Large intestine (tissue), 3 donors: ENCODE results near the gene SORCS2. TPM values are rescaled to one million over a fixed set of nuclear protein-coding genes. Genes with fewer than 3 reads are reported as not detected.

Experiments
- DNase-seq, 2 donors: peaks; one replicate each; pipeline versions ENCODE4 v3.0.0 to v3.0.0-alpha.2; 2013
- H3K27ac ChIP-seq: one replicate; pipeline ENCODE4 v1.5.1; 2013; ENCODE audit warnings: low read length
- H3K27me3 ChIP-seq: 2 replicates; pipeline ENCODE4 v1.6.1; 2013; ENCODE audit warnings: low read length; ENCODE audit not compliant: control insufficient read depth, insufficient read depth
- H3K36me3 ChIP-seq: 2 replicates; pipeline ENCODE4 v1.6.1; 2013; ENCODE audit warnings: low read length; ENCODE audit not compliant: control insufficient read depth, insufficient read depth
- H3K4me1 ChIP-seq: one replicate; pipeline ENCODE4 v1.6.1; 2013; ENCODE audit warnings: low read length; ENCODE audit not compliant: control insufficient read depth, insufficient read depth
- H3K4me3 ChIP-seq: one replicate; pipeline ENCODE4 v1.5.1; 2013; ENCODE audit warnings: low read length
- H3K9me3 ChIP-seq: one replicate; pipeline ENCODE4 v1.6.1; 2013; ENCODE audit warnings: mild to moderate bottlenecking, low read depth, low read length, moderate library complexity; ENCODE audit not compliant: control insufficient read depth
- WGBS: methylation state at CpG from one replicate; pipeline ENCODE4 v1.1.5; 2013; ENCODE audit warnings: low lambda C conversion rate; ENCODE audit not compliant: insufficient coverage; 5-methylcytosine and 5-hydroxymethylcytosine counted together
- polyA plus RNA-seq: library from polyadenylated mRNA; unstranded; fragments of 120-200 nt; gene quantifications from one replicate; pipeline ENCODE4 v1.2.1, GENCODE V29; 2013

SORCS2 gene
- polyA plus RNA-seq, 1 donor = 3.6 TPM

DNA sequence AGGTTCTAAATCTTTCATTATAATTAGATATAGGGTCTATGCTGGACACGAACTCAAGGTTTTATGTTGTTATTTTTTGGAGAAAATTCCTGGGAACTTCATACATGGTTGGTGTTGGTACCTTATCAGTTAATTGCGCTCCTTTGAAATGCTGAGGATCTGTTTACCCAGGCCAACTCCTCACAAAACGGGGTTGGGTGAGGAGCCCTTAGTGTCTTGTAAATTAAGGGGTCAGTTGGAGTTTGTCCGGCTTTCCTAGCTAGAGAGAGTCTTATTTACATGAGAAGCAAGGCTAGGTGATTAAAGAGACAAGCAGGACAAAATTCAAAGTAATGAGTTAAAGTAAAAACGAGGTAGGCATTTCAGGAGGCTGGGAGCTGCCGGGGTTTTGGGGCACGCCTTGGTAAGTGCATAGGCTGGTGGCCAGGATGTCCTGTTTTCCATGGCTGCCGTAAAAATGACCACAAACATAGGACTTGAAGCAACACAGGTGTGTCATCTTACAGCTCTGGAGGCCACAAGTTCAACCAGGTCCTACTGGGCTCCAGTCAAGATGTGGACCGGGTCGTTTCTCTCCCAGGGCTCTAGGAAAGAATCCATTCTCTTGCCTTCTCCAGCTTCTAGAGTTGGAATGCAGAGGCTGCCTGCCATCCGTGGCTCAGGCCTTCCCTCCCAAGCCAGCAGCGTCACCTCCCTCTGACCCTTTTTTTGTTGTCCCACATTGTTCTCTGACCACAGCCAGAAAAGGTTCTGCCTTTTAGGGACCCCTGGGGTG, 222.6 kb downstream of the SORCS2 start:
- Histone ChIP-seq H3K4me3 (no peak overlapping the region), H3K27me3 (no peaks in the 10 kb centered on the region), H3K36me3 (no peaks in the 10 kb centered on the region), H3K9me3 (no peaks in the 10 kb centered on the region), H3K27ac (no peak overlapping the region), H3K4me1 (no peaks in the 10 kb centered on the region)
- DNase-seq = no peak
- 0% methylated on average over 2 of the region's 12 CpGs for WGBS

GRCh38 chr4:7415927-7416686, 223.8 kb downstream of the SORCS2 start:
- H3K4me3 ChIP-seq = no peak overlapping the region
- H3K27me3 ChIP-seq = no peaks in the 10 kb centered on the region
- DNase-seq = no peak
- 80% methylated on average over 1 of the region's 16 CpGs for WGBS
- H3K9me3 ChIP-seq = no peaks in the 10 kb centered on the region
- no peaks in the 10 kb centered on the region for H3K36me3 ChIP-seq
- no peak overlapping the region for H3K27ac ChIP-seq
- H3K4me1 ChIP-seq = no peaks in the 10 kb centered on the region

DNA sequence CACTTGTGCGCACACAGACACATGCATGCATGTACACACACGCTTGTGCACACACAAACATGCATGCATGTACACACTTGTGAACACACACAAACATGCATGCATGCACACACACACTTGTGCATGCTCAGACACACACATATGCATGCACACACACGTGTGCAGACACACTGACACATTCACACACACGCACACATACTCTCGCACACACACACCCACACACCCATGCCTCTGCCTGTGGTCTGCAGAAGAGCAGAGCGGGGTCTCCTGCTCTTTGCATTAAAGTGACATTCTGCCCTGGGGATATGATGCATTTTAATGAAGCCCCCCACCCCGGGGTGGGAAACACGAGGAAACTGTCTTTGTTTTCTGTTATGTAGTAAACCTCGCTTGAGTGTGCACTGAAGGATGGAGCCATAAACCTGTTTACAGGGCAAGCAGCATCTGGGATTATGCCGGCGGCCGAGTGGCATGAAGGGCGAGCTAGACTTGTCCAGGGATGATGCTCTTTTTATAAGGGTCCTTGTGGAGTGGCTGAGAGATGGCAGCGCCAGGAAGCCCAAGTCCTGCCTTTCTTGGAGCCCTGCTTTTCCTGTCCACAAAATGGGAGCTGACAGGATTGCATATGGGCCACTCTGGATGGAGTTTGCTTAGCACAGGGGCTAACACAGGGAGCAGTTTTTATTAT, 224.6 kb downstream of the SORCS2 start:
- Histone ChIP-seq H3K4me1 (no peaks in the 10 kb centered on the region), H3K36me3 (no peaks in the 10 kb centered on the region), H3K27me3 (no peaks in the 10 kb centered on the region), H3K9me3 (no peaks in the 10 kb centered on the region), H3K27ac (no peak overlapping the region), H3K4me3 (no peak overlapping the region)
- DNase-seq = no peak
- no CpG with 5 or more reads among the region's 14 CpGs for WGBS

- no peaks in the 10 kb centered on the region for H3K36me3 ChIP-seq
- no peak for DNase-seq
- no peaks in the 10 kb centered on the region for H3K27me3 ChIP-seq
- no peaks in the 10 kb centered on the region for H3K4me1 ChIP-seq
- no peak overlapping the region for H3K4me3 ChIP-seq
- H3K9me3 ChIP-seq = no peaks in the 10 kb centered on the region
- H3K27ac ChIP-seq = no peak overlapping the region
- WGBS = 60% methylated on average over 1 of the region's 9 CpGs
These were observed 225.3 kb downstream of the SORCS2 start for GRCh38 chr4:7417639-7418038.

DNA sequence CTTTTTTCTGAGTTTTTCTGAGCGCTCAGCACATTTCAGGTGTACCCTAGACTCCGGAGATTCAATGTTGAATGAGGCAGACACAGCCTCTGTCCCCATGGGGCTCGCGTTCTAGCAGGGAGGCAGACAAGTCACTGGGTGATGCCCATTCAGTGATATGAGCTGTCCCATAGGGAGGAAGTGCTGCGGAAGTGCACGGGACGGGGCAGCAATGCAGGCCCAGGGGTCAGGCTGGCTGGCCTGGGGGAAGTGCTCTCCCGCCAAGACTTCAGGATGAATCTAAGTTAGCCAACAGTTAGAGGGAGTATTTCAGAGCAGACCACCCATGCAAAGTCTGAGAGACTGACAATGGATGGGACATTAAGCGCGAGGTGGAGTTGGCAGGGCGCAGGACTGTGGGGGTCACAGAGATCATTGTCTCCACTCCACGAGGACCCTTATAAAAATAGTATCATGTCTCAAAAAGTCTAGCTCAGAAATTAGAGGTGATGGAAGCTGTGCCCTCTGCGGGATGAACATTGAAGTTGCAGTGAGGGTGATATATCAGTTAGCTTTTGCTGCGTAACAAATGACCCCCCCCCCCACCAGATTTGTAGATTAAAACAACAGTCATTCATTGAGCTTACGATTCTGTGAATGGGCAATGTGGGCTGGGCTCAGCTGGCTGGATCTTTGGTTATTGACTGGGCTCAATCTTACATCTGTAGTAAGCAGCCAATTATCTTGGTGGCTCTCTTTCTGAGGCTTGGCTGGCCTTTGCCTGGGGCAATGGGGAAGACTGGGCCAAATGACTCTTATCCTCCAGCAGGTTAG, 226.0 kb downstream of the SORCS2 start:
- Histone ChIP-seq H3K4me1 (no peaks in the 10 kb centered on the region), H3K9me3 (no peaks in the 10 kb centered on the region), H3K36me3 (no peaks in the 10 kb centered on the region), H3K27ac (no peak overlapping the region), H3K4me3 (no peak overlapping the region), H3K27me3 (no peaks in the 10 kb centered on the region)
- DNase-seq = no peak
- WGBS = no CpG with 5 or more reads among the region's 15 CpGs

- WGBS = no CpG with 5 or more reads among the region's 4 CpGs
- Histone ChIP-seq H3K36me3 (no peaks in the 10 kb centered on the region), H3K27ac (no peak overlapping the region), H3K27me3 (no peaks in the 10 kb centered on the region), H3K9me3 (no peaks in the 10 kb centered on the region), H3K4me1 (no peaks in the 10 kb centered on the region), H3K4me3 (no peak overlapping the region)
- no peak for DNase-seq
These were observed 227.8 kb downstream of the SORCS2 start for GRCh38 chr4:7419961-7420660.

DNA sequence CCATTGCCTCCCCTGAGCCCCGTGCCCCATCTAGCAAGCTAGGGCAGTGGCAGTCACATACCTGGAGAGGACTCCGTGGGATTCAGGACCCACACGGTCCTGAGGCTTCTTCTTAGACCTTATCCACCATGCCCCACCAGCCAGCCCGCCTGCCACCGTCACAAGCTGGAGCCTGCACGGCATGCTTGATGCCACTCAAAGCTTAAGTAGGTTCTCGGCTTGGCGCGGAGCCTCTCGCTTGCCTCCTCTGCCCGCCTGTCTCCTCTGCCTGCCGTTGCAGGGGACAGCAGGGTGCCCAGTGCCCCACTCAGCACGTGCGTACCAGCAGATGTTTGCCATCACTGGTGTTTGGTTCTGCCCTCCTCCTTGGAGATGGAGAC, 228.3 kb downstream of the SORCS2 start:
- Histone ChIP-seq H3K9me3 (no peaks in the 10 kb centered on the region), H3K4me3 (no peak overlapping the region), H3K27me3 (no peaks in the 10 kb centered on the region), H3K36me3 (no peaks in the 10 kb centered on the region), H3K4me1 (no peaks in the 10 kb centered on the region), H3K27ac (no peak overlapping the region)
- DNase-seq = no peak
- WGBS = no CpG with 5 or more reads among the region's 14 CpGs

DNA sequence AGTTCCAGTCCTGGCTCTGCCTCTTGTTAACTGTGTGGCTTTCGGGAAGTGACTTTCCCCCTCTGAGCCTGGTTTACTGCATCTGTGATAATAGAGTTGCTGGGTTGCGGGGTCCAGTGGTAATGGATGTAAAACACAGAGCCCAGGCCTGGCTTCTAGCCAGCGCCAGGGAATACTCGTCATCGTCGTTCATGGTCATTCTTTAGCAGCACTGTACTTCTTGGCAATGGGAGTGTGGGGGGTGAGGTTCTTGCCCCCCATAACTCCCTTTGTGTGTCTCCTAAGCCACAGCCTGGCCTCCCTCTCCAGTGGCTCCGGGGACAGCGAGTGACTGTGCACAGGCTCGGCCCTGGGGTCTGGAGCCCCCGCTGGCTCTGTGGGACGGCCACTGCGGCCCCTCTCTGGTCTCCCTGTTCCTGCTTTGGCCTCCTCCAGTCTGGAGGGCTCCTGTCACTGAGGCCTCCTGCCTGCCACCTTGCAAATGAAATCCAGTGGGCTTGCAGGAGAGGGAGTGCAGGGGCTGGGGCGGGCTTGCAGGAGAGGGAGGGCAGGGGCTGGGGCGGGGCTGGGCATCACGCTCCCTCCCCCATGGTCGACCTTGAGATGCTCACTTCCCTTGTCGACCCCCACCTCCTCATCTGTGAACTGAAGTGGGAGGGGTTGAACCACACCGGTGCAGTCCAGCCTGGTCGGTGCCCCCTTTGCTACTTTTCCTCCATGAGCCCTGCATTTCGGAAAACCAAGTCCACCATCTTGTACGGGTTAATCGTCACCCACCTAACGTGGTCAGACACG, 229.2 kb downstream of the SORCS2 start:
- 90% methylated on average over 2 of the region's 24 CpGs for WGBS
- Histone ChIP-seq H3K4me1 (no peaks in the 10 kb centered on the region), H3K27me3 (no peaks in the 10 kb centered on the region), H3K27ac (no peak overlapping the region), H3K4me3 (no peak overlapping the region), H3K36me3 (no peaks in the 10 kb centered on the region), H3K9me3 (no peaks in the 10 kb centered on the region)
- DNase-seq = no peak

DNA sequence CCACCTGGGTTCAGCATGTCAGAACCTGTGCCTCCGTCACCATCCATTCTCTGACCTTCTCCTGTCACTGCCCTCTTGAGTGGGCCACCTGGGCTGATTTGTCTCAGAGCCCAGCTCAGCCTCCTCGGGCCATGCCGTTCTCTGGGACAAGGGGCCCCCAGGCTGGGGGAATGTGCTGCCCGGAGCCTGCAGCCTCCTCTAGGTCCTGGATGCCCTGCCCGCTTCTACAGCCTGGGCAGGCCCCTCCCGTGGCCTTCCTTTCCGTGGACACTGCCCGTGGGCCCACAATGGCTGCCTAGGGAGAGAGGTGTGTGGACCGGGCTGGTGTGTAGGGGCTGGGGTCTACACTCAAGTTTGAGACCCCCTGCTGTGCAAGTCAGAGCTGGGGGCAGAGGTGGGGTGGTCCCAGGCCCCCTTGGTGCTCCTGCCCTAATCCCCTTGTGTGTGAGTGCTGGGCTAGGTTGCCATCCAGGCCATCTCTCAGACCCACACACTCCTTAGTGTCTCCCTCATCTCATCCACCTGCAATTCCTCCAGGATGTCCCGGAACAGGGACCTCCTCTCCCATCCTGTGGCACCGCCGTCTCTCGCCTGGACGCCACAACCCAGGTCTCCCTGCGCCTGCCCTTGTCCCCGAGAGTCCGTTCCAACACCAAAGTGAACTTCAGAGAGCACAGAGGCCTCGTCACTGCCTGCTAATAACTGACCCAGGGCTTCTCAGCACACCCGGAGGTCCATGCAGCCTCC, 230.0 kb downstream of the SORCS2 start:
- no peak for DNase-seq
- Histone ChIP-seq H3K4me1 (no peaks in the 10 kb centered on the region), H3K27ac (no peak overlapping the region), H3K36me3 (no peaks in the 10 kb centered on the region), H3K9me3 (no peaks in the 10 kb centered on the region), H3K27me3 (no peaks in the 10 kb centered on the region), H3K4me3 (no peak overlapping the region)
- no CpG with 5 or more reads among the region's 19 CpGs for WGBS
